GM20431 (cell line): ENCODE results near the gene CYSLTR2.

Experiments used
- in situ Hi-C: fragments of 300-500 bp; cut with MseI, MboI; formaldehyde crosslinking; loops from one replicate; pipeline ENCODE4 v1.15.0; 2020; ENCODE audit warnings: low sequenced_read_pairs; ENCODE audit not compliant: unreplicated experiment

The CYSLTR2 gene

GRCh38 chr13:48731957-48732569 is 78.3 kb downstream of the CYSLTR2 start:
- in situ Hi-C loops, result no loop called here

- in situ Hi-C loops, result no loop called here
Observed at GRCh38 chr13:48733739-48734335, 80.1 kb downstream of the CYSLTR2 start.

GRCh38 chr13:48735571-48735970 is 81.8 kb downstream of the CYSLTR2 start:
- in situ Hi-C loops, result no loop called here

- in situ Hi-C loops, result no loop called here
Observed at GRCh38 chr13:48737689-48738088, 84.0 kb downstream of the CYSLTR2 start.

- in situ Hi-C loops, result no loop called here
Observed at GRCh38 chr13:48738311-48738710, 84.6 kb downstream of the CYSLTR2 start.

GRCh38 chr13:48739386-48739964 is 85.7 kb downstream of the CYSLTR2 start:
- in situ Hi-C loops, result no loop called here

GRCh38 chr13:48741377-48741776 is 87.6 kb downstream of the CYSLTR2 start:
- in situ Hi-C loops, result no loop called here

- in situ Hi-C loops, result no loop called here
Observed at GRCh38 chr13:48746821-48747220, 93.1 kb downstream of the CYSLTR2 start.

GRCh38 chr13:48748681-48749080 is 95.0 kb downstream of the CYSLTR2 start:
- in situ Hi-C loops, result no loop called here

- in situ Hi-C loops, result no loop called here
Observed at GRCh38 chr13:48749144-48749543, 95.4 kb downstream of the CYSLTR2 start.

- in situ Hi-C loops, result loop anchor here (25.0 kb wide), 3 partner anchors 138 to 613 kb away; no protein-coding TSS in a partner anchor
Observed at GRCh38 chr13:48749699-48750473, 96.2 kb downstream of the CYSLTR2 start.

GRCh38 chr13:48750588-48751383 is 97.1 kb downstream of the CYSLTR2 start:
- in situ Hi-C loops, result loop anchor here (25.0 kb wide), 3 partner anchors 138 to 613 kb away; no protein-coding TSS in a partner anchor

- in situ Hi-C loops, result loop anchor here (25.0 kb wide), 3 partner anchors 148 to 623 kb away; no protein-coding TSS in a partner anchor
Observed at GRCh38 chr13:48760626-48761025, 106.9 kb downstream of the CYSLTR2 start.
